A549 (cell line): ENCODE data around the gene RALGDS.

Experiments
- POLR2A ChIP-seq: IDR thresholded peaks from 2 replicates; pipeline ENCODE4 v1.6.1; 2012; ENCODE audit warnings: mild to moderate bottlenecking, low read length
- SREBF2 ChIP-seq: fragments of 450-650 bp; IDR thresholded peaks from 2 replicates; pipeline ENCODE4 v1.6.1; 2014; ENCODE audit warnings: mild to moderate bottlenecking, moderate library complexity

GRCh38 chr9:133140174-133140505 lies 19.1 kb upstream of the RALGDS start:
- TF ChIP-seq POLR2A (no peak), SREBF2 (no peak)
